ENCODE data around the gene IQSEC3.
"Not testable (repeated sequence)": the region's sequence is repeated elsewhere in the genome, so short reads cannot be mapped to it uniquely, and the experiment has no call there.

IQSEC3 gene

DNA sequence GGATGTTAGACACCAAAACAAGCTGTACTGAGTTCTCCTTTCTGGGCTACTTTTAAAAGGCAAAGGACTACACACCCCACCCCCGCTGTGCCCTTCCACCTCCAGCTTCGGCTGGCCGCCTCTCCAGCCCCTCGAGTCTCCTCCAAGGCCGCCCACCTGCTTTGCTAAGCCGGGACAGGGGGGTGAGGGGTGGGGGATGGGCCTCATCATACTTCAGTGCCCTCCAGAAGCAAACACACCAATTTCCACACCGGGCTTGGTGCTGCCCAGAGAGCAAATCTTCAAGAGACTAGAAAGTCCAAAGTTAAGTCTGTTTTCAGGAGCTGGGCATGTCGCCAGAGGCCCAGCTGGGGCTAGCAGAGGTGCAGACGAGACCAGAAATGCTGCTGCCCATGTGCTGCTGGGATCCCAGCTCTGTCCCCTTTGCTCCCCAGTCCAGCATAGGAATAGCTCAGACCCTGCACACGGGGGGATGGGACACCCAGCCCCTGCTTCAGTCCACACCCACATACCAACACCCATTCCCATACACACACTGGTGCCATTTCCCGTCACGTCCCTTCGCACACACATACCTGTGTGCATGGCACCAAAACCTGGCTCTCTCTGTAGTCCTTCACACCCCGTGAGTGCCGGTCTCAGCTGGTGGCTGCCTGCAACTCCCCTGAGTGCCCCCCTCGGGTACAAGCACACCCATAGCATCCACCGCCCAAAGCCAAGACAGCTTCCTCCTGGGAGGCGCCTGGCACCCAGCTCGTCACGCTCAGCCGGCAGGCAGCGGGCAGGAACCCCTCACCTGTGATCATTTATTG is 146.4 kb downstream of the IQSEC3 start:
- no peak for DNase-seq
- TF ChIP-seq GATA1 (IDR thresholded peaks at IDR 0.05; ENCODE audit: low read depth, low read length) (no peak), POLR2A (IDR thresholded peaks at IDR 0.05; ENCODE audit: low read length) (no peak)

DNA sequence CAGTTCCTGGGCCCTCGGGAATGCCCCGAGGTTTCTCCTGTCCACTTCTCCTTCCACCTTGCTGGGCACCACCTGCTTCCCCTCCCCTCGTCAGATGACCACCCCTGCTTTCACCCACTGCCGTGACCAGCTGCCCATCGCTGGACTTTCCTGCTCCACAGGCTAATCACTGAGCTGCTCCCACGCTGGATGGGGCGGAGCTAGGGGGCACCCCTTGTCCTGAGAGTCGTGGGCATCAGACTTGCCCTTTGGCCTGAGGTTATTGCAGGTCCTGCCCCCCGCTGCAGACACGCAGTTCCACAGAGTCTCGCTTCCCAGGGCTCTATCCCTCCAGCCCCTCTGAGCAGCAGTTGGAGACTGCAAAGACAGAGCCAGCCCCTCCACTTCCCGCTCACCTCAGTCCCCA is 147.0 kb downstream of the IQSEC3 start:
- DNase-seq: no peak
- TF ChIP-seq POLR2A (IDR thresholded peaks at IDR 0.05; ENCODE audit: low read length) (no peak), GATA1 (IDR thresholded peaks at IDR 0.05; ENCODE audit: low read depth, low read length) (no peak)

DNA sequence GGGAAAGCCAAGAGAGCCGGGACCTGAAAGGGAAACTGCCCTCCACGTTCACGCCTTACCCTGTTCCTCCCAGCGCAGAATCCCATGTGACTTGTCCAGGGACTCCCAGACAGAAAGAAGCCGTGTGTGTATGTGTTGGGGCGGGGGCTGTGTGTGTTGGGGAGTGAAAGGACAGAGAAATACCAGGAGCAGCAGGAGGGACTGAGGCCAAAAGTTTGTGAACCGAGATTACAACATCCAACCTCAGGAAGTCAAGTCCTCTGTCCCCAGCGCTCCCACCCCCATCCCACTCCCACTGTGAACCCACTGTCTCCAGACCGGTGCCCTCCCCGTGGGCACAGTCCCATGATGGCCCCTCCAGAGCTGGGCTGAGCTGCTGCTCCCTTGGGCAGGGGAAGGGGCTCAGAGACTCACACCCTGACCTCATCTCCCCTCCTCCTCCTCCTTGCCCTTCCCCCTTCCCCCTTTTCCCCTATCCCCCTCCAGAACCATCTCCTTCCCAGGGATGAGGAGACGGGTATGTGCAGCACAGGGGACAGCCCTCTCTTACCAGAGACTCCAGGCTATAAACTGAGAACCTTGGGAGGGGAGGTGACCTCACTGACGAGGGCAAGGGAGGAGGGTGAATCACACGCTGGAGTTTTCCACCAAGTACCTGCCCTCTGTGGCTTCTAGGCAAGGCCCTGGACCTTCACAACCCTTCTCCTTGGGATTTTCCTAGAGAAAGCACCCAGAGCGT is 147.6 kb downstream of the IQSEC3 start, which contains the start of gene SLC6A12:
TSS of gene SLC6A12 (minus strand) at position 155 of the 739 bp plus-strand sequence. CDS start 4,171 bp downstream, outside the sequence.
- DNase-seq: no peak
- TF ChIP-seq GATA1 (IDR thresholded peaks at IDR 0.05; ENCODE audit: low read depth, low read length) (no peak), POLR2A (IDR thresholded peaks at IDR 0.05; ENCODE audit: low read length) (no peak)

DNA sequence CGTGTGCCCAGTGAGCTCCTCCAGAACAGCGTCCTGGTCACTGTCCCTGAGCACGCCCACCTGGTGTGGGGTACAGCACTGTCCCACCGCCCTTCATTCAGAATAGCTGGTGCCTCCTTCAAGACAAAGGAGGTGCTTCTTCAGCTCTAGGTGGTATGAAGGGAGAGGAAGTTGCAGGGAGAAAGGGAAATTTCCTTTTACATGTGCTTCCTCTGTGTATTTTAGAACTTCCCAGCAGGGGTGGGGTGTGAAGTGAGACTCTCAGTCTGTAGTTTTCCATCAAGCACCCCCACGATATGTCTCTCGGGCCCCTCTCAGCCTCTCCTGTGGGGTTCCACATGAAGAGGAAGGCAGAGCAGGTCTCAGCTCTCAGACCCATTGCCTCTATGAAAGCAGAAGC is 148.5 kb downstream of the IQSEC3 start:
- no peak for DNase-seq
- TF ChIP-seq GATA1 (IDR thresholded peaks at IDR 0.05; ENCODE audit: low read depth, low read length): no peak
- TF ChIP-seq POLR2A (IDR thresholded peaks at IDR 0.05; ENCODE audit: low read length): no peak

DNA sequence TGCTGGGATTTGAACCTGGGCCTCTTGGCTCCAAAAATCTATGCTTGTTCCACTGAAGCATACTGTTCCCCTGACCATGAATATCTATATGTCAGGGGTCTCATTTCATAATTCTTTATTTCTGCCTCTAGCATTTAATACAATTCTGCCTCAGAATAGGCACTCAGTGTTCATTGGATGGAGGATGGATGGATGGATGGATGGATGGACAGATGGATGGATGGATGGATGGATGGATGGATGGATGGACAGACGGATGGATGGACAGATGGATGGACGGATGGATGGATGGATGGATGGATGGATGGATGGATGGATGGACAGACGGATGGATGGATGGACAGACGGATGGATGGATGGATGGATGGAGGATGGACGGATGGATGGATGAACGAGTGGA is 150.5 kb downstream of the IQSEC3 start:
- not testable (repeated sequence) for DNase-seq

DNA sequence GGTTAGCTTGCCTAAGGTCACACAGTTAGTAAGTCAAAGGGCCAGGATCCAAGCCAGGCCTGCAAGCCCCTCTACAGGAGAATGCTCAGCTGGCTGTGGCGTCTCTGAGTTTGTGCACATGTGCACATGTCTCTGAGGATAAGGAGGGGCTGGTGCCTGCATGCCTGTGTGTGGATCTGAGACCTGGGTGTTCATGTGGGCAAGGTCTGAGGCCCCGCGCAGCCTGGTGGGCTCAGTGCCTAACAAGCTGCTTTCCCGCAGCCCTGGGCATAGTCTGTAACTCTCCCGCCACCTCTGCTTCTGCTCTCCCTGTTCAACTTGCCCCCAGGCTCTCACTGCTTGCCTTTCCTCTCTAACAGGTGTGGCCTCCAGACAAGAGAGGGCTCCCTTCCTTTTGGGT is 151.7 kb downstream of the IQSEC3 start:
- TF ChIP-seq POLR2A (IDR thresholded peaks at IDR 0.05; ENCODE audit: low read length) (no peak), GATA1 (IDR thresholded peaks at IDR 0.05; ENCODE audit: low read depth, low read length) (no peak)
- no peak for DNase-seq

DNA sequence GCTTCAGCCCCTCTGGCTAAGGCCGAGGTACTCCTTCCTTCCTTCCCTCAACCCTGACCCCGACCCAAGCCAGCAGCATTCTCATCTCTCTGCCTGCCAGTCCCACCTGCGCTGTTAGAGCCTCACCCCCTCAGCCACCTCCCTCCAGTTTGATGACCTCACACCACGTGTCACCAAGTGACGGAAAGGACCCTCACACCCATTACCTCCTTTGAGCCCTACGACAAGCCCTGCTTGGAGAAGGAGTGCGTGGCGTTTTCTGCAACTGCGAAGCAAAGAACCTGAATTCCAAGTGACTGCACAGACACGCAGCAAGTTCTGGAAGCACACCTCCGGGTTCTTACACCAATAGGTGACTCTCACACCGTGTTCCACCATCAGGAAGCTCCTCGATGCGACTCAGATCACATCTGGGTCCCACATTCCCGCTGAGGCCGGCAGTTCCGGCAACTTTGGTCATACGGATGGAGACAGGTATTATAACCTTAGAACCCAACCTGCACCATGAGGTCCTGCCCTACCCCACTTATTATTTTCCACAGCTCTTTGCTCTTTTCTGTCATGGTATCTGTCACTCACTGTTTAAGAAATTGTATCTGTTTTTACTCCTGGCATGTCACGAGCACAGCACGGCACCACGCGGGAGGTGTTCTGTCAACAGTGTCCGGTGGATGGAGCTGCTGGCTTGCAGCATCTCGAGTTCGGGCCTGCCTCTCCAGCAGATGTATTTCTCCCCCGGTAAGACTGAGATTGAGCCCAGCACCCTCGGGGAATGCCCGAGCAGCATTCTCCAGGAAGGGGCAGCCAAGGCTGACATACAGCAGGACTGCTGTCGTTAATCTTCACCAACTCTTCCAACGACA is 152.4 kb downstream of the IQSEC3 start:
- no peak for DNase-seq
- no peak for TF ChIP-seq POLR2A (IDR thresholded peaks at IDR 0.05; ENCODE audit: low read length)
- no peak for TF ChIP-seq GATA1 (IDR thresholded peaks at IDR 0.05; ENCODE audit: low read depth, low read length)

DNA sequence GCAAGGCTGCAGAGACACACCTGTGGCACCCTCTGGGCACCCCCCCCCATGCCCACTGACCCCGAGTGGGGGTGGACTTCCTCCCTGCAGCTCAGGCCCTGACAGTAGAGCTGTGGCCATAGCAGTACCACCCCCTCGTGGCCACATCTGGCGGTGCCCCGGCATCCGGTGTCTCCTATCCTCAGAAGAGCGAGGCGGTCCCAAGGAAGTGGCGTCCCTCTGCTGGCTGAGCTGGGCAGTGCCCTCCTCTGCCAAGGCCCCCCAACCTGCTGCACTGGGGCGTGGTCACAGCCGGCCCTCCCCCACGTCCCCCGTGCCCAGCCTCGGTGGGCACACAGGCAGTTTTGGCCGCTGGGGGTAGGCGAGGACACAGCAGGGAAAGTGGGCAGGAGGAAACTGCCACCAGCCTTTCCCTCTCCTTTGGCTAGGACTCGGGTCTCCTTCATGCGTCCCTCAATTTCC is 153.4 kb downstream of the IQSEC3 start:
- DNase-seq: peak; percentile 81
- TF ChIP-seq POLR2A (IDR thresholded peaks at IDR 0.05; ENCODE audit: low read length): no peak
- TF ChIP-seq GATA1 (IDR thresholded peaks at IDR 0.05; ENCODE audit: low read depth, low read length): no peak

DNA sequence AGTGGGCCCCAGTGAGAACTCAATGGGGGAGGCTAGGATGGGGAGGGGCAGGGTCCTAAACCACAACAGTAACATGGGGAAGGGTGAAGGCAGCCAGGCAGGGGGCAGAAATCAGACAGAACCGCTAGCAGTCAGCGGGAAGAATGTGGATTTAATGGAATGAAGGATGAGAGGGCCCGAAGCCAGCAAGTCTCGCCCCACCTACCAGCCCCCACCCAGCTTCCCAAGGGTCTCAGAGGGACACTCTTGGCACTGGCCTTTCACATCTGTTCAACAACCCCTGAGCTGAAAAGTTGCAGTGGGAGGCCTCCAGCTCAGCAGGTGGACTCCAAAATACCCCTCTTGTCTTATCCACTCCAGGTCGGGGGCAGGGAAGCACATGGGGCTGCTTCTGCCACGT is 153.9 kb downstream of the IQSEC3 start:
- no peak for TF ChIP-seq GATA1 (IDR thresholded peaks at IDR 0.05; ENCODE audit: low read depth, low read length)
- TF ChIP-seq POLR2A (IDR thresholded peaks at IDR 0.05; ENCODE audit: low read length): no peak
- no peak for DNase-seq

DNA sequence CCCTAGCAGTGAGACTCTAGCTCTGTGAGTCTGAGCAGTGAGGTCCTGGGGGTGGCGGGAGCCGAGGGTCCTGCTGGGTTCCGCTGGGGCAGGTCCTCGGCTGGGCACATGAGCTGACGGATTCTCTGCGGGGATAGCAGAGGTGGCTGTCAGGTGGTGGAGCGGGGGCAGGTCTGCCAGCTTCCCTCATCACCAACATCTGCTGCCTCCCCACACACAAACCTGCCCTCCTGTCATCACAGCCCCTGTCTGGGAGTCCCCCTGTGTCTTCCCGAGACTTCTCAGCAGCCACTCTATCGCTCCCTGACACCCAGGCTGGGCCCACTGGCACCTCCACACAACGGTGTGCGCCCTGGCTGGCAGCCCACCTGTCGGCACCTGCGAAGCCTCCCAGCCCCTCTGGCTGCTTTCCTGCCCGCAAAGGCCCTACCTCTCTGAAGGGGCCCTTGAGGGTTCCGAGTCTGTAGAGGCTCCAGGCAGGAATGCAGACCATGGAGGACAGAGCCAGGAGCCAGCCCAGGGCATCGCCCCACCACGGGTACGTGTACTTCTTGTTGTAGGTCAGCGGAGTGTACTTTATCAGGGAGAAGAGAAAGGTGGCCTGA is 154.5 kb downstream of the IQSEC3 start:
- DNase-seq: no peak
- no peak for TF ChIP-seq GATA1 (IDR thresholded peaks at IDR 0.05; ENCODE audit: low read depth, low read length)
- TF ChIP-seq POLR2A (IDR thresholded peaks at IDR 0.05; ENCODE audit: low read length): no peak

DNA sequence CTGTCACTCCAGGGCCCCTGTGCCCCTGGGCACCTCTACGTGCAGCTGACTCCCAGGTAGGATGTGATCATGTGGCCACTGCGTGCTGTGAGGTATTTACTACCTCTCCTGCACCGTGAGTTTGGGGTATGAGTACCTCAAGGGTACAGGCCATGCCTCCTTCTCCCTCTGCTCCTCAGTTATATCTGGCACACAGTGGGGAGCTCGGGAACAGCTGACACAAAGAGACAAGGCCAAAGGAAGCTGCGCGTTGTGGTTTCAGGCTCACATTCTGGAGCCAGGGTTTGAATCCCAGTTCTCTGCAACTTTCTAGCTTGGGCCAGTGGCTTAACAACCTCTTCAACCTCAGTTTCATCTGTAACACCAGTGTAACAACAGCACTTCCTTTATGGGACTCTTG is 155.2 kb downstream of the IQSEC3 start:
- TF ChIP-seq POLR2A (IDR thresholded peaks at IDR 0.05; ENCODE audit: low read length) (no peak), GATA1 (IDR thresholded peaks at IDR 0.05; ENCODE audit: low read depth, low read length) (no peak)
- DNase-seq: no peak

DNA sequence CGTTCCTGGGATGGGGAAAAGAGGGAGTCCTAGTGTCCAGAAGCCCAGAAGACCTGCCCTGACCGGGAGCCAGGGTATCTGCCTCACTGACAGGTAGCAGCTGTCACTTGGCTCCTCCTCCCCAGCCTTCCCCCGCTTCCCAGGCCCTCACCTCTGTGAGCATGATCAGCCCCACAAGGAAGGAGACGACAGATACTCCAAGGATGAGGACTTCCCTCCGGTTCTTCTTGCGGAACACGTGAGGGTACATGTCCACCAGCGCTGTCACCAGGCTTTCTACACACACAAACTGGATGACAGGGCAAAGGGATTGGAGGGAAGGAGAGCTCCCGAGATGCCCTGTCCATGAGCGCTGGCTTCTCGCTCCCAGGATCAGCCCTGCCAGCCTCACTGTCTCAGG is 157.3 kb downstream of the IQSEC3 start:
- DNase-seq: no peak
- TF ChIP-seq POLR2A (IDR thresholded peaks at IDR 0.05; ENCODE audit: low read length) (no peak), GATA1 (IDR thresholded peaks at IDR 0.05; ENCODE audit: low read depth, low read length) (no peak)

DNA sequence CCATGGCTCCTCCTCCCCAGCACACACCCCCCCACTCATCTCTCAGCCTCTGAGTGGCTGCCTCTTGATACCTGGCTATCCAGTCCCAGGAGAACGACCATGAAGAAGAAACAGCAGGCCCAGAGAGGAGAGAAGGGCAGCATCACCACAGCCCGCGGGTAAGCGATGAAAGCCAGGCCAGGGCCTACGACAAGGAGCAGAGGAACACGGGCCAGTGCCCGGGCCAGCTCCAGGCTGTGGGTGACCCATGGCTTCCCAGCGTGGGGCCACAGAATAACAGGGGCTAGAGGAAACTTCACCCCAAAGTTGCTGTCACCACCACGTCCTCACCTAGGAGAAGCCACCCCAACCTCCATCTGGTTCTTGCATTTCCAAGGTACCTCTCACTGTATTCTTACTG is 157.8 kb downstream of the IQSEC3 start:
- DNase-seq: no peak
- TF ChIP-seq GATA1 (IDR thresholded peaks at IDR 0.05; ENCODE audit: low read depth, low read length) (no peak), POLR2A (IDR thresholded peaks at IDR 0.05; ENCODE audit: low read length) (no peak)

Data from erythroblast (primary cell).